ENCODE measurements around the gene CANT1.

The CANT1 gene

GRCh38 chr17:79027274-79027924 is 17.8 kb upstream of the CANT1 start:
- TF ChIP-seq CTCF (conservative IDR thresholded peaks at IDR 0.05; ENCODE audit: control insufficient read depth, insufficient read depth, low read depth, low read length), result no peak
- no peak for DNase-seq (ENCODE audit: low read depth)
- H3K4me3 ChIP-seq (ENCODE audit: control insufficient read depth, low read depth, low read length), result no peak overlapping the region

- peak; percentile 81 for DNase-seq (ENCODE audit: low read depth)
- no peak for TF ChIP-seq CTCF (conservative IDR thresholded peaks at IDR 0.05; ENCODE audit: control insufficient read depth, insufficient read depth, low read depth, low read length)
- H3K4me3 ChIP-seq (ENCODE audit: control insufficient read depth, low read depth, low read length), result no peak overlapping the region
Observed at GRCh38 chr17:79026376-79027273, 17.1 kb upstream of the CANT1 start.

- peak; percentile 45 for DNase-seq (ENCODE audit: low read depth)
- TF ChIP-seq CTCF (conservative IDR thresholded peaks at IDR 0.05; ENCODE audit: control insufficient read depth, insufficient read depth, low read depth, low read length), result no peak
- peak overlapping the region; percentile 66 for H3K4me3 ChIP-seq (ENCODE audit: control insufficient read depth, low read depth, low read length)
Observed at GRCh38 chr17:79024901-79025737, 15.6 kb upstream of the CANT1 start.

- TF ChIP-seq CTCF (conservative IDR thresholded peaks at IDR 0.05; ENCODE audit: control insufficient read depth, insufficient read depth, low read depth, low read length), result no peak
- peak; percentile 52 for DNase-seq (ENCODE audit: low read depth)
- peak within 1 kb of the TSS; percentile 66 for H3K4me3 ChIP-seq (ENCODE audit: control insufficient read depth, low read depth, low read length)
Observed at GRCh38 chr17:79023886-79024771, 14.6 kb upstream of the CANT1 start, which contains the start of gene C1QTNF1. Gene C1QTNF1 (plus strand): TSS chr17:79024169. CDS start chr17:79043969, 19,800 bp downstream.

GRCh38 chr17:79023180-79023705 is 13.7 kb upstream of the CANT1 start:
- no peak overlapping the region for H3K4me3 ChIP-seq (ENCODE audit: control insufficient read depth, low read depth, low read length)
- no peak for TF ChIP-seq CTCF (conservative IDR thresholded peaks at IDR 0.05; ENCODE audit: control insufficient read depth, insufficient read depth, low read depth, low read length)
- no peak for DNase-seq (ENCODE audit: low read depth)
